ENCODE measurements around the gene TSPAN33. TPM values are rescaled to one million over a fixed set of nuclear protein-coding genes. Genes with fewer than 3 reads are reported as not detected.

Gene TSPAN33
- total RNA-seq, 2 experiments from 2014 or later, result 14.6 to 44.8 TPM

DNA sequence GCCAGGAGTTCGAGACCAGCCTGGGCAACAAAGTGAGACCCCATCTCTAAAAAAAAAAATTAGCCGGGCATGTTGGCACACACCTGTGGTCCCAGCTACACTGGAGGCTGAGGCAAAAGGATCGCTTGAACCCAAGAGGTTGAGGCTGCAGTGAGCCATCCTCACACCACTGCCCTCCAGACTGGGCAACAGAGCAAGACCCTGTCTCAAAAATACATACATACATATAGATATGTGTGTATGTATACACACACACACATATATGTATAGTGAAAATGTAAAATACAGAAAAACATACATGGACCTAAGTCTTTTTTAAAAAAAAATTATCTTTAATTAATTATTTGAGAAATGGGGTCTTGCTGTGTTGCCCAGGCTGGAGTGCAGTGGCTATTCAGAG lies 49.4 kb downstream of the TSPAN33 start:
- Histone ChIP-seq H3K79me2 (ENCODE audit: insufficient read depth, low read depth, low read length) (no peaks in the 10 kb centered on the region), H3K36me3 (ENCODE audit: insufficient read depth, low read length) (no peaks in the 10 kb centered on the region), H3K4me3 (ENCODE audit: low read depth, low read length, poor library complexity, severe bottlenecking) (no peak overlapping the region), H3K4me2 (ENCODE audit: low read length) (no peak overlapping the region), H3K27ac (ENCODE audit: low read depth, low read length, poor library complexity, severe bottlenecking) (no peak overlapping the region), H3K9me3 (ENCODE audit: low read length) (no peaks in the 10 kb centered on the region), H4K20me1 (ENCODE audit: insufficient read depth, low read length) (no peaks in the 10 kb centered on the region), H2AFZ (ENCODE audit: low read length) (no peak overlapping the region), H3K4me1 (ENCODE audit: insufficient read depth, low read length, poor library complexity, severe bottlenecking) (no peaks in the 10 kb centered on the region), H3K9me2 (ENCODE audit: insufficient read depth, low read length) (no peaks in the 10 kb centered on the region)
- no peak for DNase-seq (ENCODE audit: low spot score)
- TF ChIP-seq, protein P1, sequence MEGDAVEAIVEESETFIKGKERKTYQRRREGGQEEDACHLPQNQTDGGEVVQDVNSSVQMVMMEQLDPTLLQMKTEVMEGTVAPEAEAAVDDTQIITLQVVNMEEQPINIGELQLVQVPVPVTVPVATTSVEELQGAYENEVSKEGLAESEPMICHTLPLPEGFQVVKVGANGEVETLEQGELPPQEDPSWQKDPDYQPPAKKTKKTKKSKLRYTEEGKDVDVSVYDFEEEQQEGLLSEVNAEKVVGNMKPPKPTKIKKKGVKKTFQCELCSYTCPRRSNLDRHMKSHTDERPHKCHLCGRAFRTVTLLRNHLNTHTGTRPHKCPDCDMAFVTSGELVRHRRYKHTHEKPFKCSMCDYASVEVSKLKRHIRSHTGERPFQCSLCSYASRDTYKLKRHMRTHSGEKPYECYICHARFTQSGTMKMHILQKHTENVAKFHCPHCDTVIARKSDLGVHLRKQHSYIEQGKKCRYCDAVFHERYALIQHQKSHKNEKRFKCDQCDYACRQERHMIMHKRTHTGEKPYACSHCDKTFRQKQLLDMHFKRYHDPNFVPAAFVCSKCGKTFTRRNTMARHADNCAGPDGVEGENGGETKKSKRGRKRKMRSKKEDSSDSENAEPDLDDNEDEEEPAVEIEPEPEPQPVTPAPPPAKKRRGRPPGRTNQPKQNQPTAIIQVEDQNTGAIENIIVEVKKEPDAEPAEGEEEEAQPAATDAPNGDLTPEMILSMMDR (conservative IDR thresholded peaks at IDR 0.05; ENCODE audit: low read length), result no peak
- no peak for TF ChIP-seq EZH2phosphoT487 (IDR thresholded peaks at IDR 0.05; ENCODE audit: borderline replicate concordance, low read depth, low read length)
- BruUV-seq (replicated peaks), result no TSS peak
- intact Hi-C loops (cut with micrococcal nuclease; ENCODE audit: unreplicated experiment), result no loop called here
- ChIA-PET POLR2A (interaction anchor here (1.7 kb wide), 1 partner anchor 10 kb away, joined by 6 read pairs; no protein-coding TSS in a partner anchor), CTCF (ENCODE audit: unreplicated experiment) (interaction anchor here (1.4 kb wide), 1 partner anchor 30 kb away, joined by 3 read pairs; no protein-coding TSS in a partner anchor)

DNA sequence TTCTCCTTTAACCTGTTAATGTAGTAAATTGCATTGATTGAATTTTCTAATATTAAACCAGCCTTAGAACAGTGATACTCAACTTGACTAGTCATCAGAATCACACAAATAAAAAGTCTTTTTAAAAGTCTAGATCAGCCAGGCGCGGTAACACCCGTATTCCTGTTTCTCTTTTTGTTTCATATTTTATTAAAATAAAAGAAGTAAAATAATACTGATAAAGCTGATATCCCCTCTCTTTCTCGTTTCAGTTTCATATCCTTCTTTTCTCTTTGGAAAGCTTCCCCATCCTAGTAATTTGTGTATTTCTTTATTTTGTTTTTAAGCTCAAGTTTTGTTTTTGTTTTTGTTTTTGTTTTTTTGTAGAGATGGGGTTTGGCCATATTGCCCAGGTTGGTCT lies 53.3 kb downstream of the TSPAN33 start:
- no peaks in the 10 kb centered on the region for H4K20me1 ChIP-seq (ENCODE audit: insufficient read depth, low read length)
- BruUV-seq (replicated peaks), result no TSS peak
- CTCF ChIA-PET (ENCODE audit: unreplicated experiment), result no interaction called here
- H2AFZ ChIP-seq (ENCODE audit: low read length), result no peak overlapping the region
- H3K4me2 ChIP-seq (ENCODE audit: low read length), result no peak overlapping the region
- no peak for DNase-seq (ENCODE audit: low spot score)
- intact Hi-C loops (cut with micrococcal nuclease; ENCODE audit: unreplicated experiment), result no loop called here
- no peak overlapping the region for H3K4me3 ChIP-seq (ENCODE audit: low read depth, low read length, poor library complexity, severe bottlenecking)
- no peaks in the 10 kb centered on the region for H3K4me1 ChIP-seq (ENCODE audit: insufficient read depth, low read length, poor library complexity, severe bottlenecking)
- no peaks in the 10 kb centered on the region for H3K9me2 ChIP-seq (ENCODE audit: insufficient read depth, low read length)
- no peaks in the 10 kb centered on the region for H3K9me3 ChIP-seq (ENCODE audit: low read length)
- no peaks in the 10 kb centered on the region for H3K79me2 ChIP-seq (ENCODE audit: insufficient read depth, low read depth, low read length)
- no peak for TF ChIP-seq EZH2phosphoT487 (IDR thresholded peaks at IDR 0.05; ENCODE audit: borderline replicate concordance, low read depth, low read length)
- TF ChIP-seq, protein P1 (conservative IDR thresholded peaks at IDR 0.05; ENCODE audit: low read length), result no peak
- H3K36me3 ChIP-seq (ENCODE audit: insufficient read depth, low read length), result no peaks in the 10 kb centered on the region
- POLR2A ChIA-PET, result interaction anchor here (0.9 kb wide), 1 partner anchor 207 kb away, joined by 3 read pairs; no protein-coding TSS in a partner anchor
- no peak overlapping the region for H3K27ac ChIP-seq (ENCODE audit: low read depth, low read length, poor library complexity, severe bottlenecking)

DNA sequence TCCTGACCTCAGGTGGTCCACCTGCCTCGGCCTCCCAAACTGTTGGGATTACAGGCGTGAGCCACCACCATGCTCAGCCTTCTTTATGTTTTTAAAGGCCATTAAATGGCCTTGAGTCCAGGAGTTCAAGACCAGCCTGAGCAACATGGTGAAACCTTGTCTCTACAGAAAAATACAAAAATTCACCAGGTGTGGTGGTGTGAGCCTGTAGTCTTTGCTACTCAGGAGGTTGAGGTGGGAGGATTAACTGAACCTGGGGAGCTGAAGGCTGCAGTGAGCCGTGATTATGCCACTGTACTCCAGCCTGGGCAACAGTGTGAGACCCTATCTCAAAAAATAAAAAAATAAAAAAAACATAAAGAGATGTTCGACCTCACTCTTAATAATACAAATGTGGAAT lies 54.9 kb downstream of the TSPAN33 start:
- no peak for TF ChIP-seq EZH2phosphoT487 (IDR thresholded peaks at IDR 0.05; ENCODE audit: borderline replicate concordance, low read depth, low read length)
- TF ChIP-seq, protein P1 (conservative IDR thresholded peaks at IDR 0.05; ENCODE audit: low read length), result no peak
- Histone ChIP-seq H2AFZ (ENCODE audit: low read length) (no peak overlapping the region), H3K36me3 (ENCODE audit: insufficient read depth, low read length) (no peaks in the 10 kb centered on the region), H3K79me2 (ENCODE audit: insufficient read depth, low read depth, low read length) (no peaks in the 10 kb centered on the region), H3K4me3 (ENCODE audit: low read depth, low read length, poor library complexity, severe bottlenecking) (no peak overlapping the region), H3K4me2 (ENCODE audit: low read length) (no peak overlapping the region), H3K27ac (ENCODE audit: low read depth, low read length, poor library complexity, severe bottlenecking) (no peak overlapping the region), H3K9me2 (ENCODE audit: insufficient read depth, low read length) (no peaks in the 10 kb centered on the region), H4K20me1 (ENCODE audit: insufficient read depth, low read length) (no peaks in the 10 kb centered on the region), H3K4me1 (ENCODE audit: insufficient read depth, low read length, poor library complexity, severe bottlenecking) (no peaks in the 10 kb centered on the region), H3K9me3 (ENCODE audit: low read length) (no peaks in the 10 kb centered on the region)
- POLR2A ChIA-PET, result interaction anchor here (0.5 kb wide), 1 partner anchor 111 kb away, joined by 3 read pairs; no protein-coding TSS in a partner anchor
- CTCF ChIA-PET (ENCODE audit: unreplicated experiment), result interaction anchor here (0.9 kb wide), 1 partner anchor 36 kb away, joined by 3 read pairs; no protein-coding TSS in a partner anchor
- no peak for DNase-seq (ENCODE audit: low spot score)
- intact Hi-C loops (cut with micrococcal nuclease; ENCODE audit: unreplicated experiment), result no loop called here
- BruUV-seq (replicated peaks), result no TSS peak

Measured in OCI-LY7 (cell line).